ENCODE data around the gene SLCO3A1.

- TF ChIP-seq, protein P1, sequence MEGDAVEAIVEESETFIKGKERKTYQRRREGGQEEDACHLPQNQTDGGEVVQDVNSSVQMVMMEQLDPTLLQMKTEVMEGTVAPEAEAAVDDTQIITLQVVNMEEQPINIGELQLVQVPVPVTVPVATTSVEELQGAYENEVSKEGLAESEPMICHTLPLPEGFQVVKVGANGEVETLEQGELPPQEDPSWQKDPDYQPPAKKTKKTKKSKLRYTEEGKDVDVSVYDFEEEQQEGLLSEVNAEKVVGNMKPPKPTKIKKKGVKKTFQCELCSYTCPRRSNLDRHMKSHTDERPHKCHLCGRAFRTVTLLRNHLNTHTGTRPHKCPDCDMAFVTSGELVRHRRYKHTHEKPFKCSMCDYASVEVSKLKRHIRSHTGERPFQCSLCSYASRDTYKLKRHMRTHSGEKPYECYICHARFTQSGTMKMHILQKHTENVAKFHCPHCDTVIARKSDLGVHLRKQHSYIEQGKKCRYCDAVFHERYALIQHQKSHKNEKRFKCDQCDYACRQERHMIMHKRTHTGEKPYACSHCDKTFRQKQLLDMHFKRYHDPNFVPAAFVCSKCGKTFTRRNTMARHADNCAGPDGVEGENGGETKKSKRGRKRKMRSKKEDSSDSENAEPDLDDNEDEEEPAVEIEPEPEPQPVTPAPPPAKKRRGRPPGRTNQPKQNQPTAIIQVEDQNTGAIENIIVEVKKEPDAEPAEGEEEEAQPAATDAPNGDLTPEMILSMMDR (IDR thresholded peaks at IDR 0.05 in 8 of 11, conservative IDR thresholded peaks at IDR 0.05 in 3 of 11): no peak
- no peak for TF ChIP-seq POLR2A (IDR thresholded peaks at IDR 0.05)
- TF ChIP-seq POLR2AphosphoS5 (IDR thresholded peaks at IDR 0.05): no peak
These were observed 239.0 kb downstream of the SLCO3A1 start for GRCh38 chr15:92092289-92093105.
